Neuron (in vitro differentiated cells): Measurements from ENCODE around the gene RSL24D1.
"Not testable (repeated sequence)": the region's sequence is repeated elsewhere in the genome, so short reads cannot be mapped to it uniquely, and the experiment has no call there.

Experiments
- H2AFZ ChIP-seq: one replicate; pipeline ENCODE4 v1.6.1; 2013; ENCODE audit warnings: low read depth, mild to moderate bottlenecking, inconsistent platforms, low read length, moderate library complexity
- H3K27me3 ChIP-seq: one replicate; pipeline ENCODE4 v1.6.1; 2013; ENCODE audit warnings: low read length; ENCODE audit not compliant: insufficient read depth
- H3K36me3 ChIP-seq: one replicate; pipeline ENCODE4 v1.6.1; 2013; ENCODE audit warnings: low read length; ENCODE audit not compliant: insufficient read depth
- H3K4me1 ChIP-seq: one replicate; pipeline ENCODE4 v1.6.1; 2013; ENCODE audit warnings: low read length; ENCODE audit not compliant: insufficient read depth
- H3K4me3 ChIP-seq: 2 replicates; pipeline ENCODE4 v1.5.1; 2013; ENCODE audit warnings: mild to moderate bottlenecking, low read length, moderate library complexity
- H3K9me3 ChIP-seq: one replicate; pipeline ENCODE4 v1.6.1; 2013; ENCODE audit warnings: low read length

RSL24D1 gene

DNA sequence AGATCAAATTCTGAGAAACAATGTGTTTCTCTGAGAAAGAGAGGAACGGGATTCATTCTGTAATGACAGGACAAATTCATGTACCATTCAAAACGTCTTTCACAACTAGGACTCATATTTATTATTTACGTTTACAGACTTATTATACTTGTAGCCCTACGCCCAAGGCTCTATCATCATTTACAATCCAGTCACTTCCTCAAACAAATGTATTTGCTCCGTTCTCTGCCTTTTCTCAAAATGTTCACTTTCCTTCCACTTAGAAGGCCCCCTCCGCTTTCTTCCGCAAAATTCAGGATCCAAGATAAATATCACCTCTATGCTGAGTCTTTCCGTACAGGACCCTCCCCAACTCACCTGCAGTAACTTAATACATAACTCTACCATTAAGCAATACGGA lies 745 bp downstream of the RSL24D1 start:
- Histone ChIP-seq H3K36me3 (peaks cover 19% of the 10 kb centered on the region), H3K27me3 (no peaks in the 10 kb centered on the region), H2AFZ (peak overlapping the region; percentile 28), H3K4me3 (peak overlapping the region; percentile 80), H3K9me3 (no peaks in the 10 kb centered on the region), H3K4me1 (peaks cover 13% of the 10 kb centered on the region)

DNA sequence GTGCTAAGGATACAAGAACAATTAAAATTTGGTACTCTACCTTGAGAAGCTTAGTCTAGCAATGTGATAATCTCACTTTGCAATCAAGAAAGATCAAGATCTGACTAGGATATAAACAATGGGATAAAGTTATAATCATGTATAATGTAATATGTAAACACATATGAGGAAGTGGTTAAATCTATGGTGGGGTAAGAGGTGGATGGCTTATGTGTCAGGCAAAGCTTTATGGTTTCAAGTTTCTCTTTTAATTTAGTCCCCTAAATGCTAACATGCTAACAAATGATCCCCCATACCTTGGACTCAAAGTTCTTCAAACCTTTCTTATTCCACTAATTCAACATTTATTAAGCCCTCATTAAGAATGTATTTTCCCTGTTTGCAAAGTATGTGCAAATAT lies 2.5 kb downstream of the RSL24D1 start:
- H3K4me3 ChIP-seq: peak overlapping the region; percentile 80
- H3K27me3 ChIP-seq: no peaks in the 10 kb centered on the region
- peaks cover 34% of the 10 kb centered on the region for H3K36me3 ChIP-seq
- no peaks in the 10 kb centered on the region for H3K9me3 ChIP-seq
- H3K4me1 ChIP-seq: peaks cover 13% of the 10 kb centered on the region
- H2AFZ ChIP-seq: no peak overlapping the region

DNA sequence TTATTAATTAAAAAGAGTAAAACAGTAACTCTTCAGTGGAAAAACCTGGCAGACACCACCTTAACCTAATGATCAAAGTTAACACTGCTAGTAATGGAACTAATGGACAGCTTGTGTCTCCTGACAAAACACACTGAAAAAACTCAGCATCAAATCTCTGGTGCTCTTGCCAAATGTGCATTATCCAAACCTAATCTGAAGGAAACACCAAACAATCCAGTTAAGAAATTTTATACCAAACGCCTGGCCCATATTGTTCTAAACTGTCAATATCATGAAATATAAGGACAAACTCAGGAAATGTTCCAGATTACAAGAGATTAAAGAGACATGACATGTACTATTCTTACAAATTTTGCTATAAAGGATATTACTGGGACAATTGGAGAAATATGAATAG lies 10.4 kb downstream of the RSL24D1 start:
- H3K36me3 ChIP-seq: peaks cover 78% of the 10 kb centered on the region
- no peak overlapping the region for H2AFZ ChIP-seq
- no peaks in the 10 kb centered on the region for H3K4me1 ChIP-seq
- H3K4me3 ChIP-seq: no peak overlapping the region
- no peaks in the 10 kb centered on the region for H3K27me3 ChIP-seq
- H3K9me3 ChIP-seq: no peaks in the 10 kb centered on the region

DNA sequence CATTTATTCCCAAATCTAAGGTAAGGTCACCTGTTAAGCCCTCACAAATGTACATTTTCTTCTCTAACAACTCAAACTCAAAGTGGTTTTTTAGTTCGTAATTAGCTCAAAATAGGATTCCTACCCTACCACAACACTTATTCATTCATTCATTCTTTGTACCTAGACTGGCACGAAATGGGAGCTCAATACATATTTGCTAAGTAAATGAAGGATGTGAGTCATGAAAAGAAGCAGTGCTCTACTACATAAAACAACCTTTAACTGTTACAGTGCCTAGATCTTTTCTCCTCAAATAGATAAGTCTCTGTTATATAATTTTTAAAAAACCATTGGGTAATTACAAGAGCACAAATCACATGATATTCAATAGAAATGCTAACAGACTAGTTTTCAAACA lies 13.1 kb downstream of the RSL24D1 start:
- Histone ChIP-seq H3K36me3 (peaks cover 80% of the 10 kb centered on the region), H3K4me3 (no peak overlapping the region), H3K27me3 (no peaks in the 10 kb centered on the region), H3K9me3 (no peaks in the 10 kb centered on the region), H3K4me1 (no peaks in the 10 kb centered on the region), H2AFZ (no peak overlapping the region)

DNA sequence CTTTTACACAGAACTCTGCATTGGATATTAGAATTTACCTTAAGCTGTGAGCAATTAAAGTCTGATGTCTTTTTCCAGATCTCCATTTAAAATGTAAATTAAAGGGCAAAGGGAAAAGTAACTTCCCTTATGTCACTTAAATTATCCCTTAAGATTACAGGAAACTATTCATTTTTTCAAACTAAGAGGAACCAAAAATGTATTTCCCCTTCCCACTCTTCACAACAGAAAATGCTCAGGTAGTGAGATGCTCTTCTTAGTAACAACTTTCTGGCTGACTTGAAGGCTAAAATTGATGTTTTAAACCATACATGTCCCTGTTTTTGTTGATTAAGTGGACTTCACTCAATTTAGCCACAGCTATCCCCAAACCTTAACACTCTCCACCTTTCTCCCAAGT lies 17.6 kb downstream of the RSL24D1 start:
- H3K9me3 ChIP-seq: no peaks in the 10 kb centered on the region
- peaks cover 52% of the 10 kb centered on the region for H3K36me3 ChIP-seq

DNA sequence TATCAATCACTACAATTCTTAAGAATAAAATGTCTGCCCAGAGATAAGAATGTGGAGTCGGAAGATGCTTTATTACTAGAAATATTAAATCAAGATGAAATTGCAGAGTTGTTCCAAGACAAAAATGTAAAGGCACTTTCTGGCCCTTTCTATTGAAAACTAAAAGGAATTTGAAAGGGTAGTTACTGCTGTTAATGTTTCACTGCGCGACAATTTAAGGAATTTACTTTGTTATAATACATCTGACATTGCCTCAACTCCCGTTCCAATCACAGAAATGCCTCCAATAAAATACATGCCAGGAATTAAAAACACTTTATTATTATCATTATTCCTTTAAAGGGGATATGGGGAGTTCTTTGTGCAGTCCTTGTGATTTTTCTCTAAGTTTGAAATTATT lies 26.4 kb downstream of the RSL24D1 start:
- no peaks in the 10 kb centered on the region for H3K27me3 ChIP-seq
- H3K36me3 ChIP-seq: no peaks in the 10 kb centered on the region
- no peaks in the 10 kb centered on the region for H3K4me1 ChIP-seq
- no peak overlapping the region for H2AFZ ChIP-seq
- H3K9me3 ChIP-seq: no peaks in the 10 kb centered on the region
- H3K4me3 ChIP-seq: no peak overlapping the region

More for the DNA sequence above, 17.6 kb downstream of the RSL24D1 start:
- Histone ChIP-seq H3K27me3 (no peaks in the 10 kb centered on the region), H3K4me1 (no peaks in the 10 kb centered on the region), H3K4me3 (no peak overlapping the region), H2AFZ (no peak overlapping the region)

DNA sequence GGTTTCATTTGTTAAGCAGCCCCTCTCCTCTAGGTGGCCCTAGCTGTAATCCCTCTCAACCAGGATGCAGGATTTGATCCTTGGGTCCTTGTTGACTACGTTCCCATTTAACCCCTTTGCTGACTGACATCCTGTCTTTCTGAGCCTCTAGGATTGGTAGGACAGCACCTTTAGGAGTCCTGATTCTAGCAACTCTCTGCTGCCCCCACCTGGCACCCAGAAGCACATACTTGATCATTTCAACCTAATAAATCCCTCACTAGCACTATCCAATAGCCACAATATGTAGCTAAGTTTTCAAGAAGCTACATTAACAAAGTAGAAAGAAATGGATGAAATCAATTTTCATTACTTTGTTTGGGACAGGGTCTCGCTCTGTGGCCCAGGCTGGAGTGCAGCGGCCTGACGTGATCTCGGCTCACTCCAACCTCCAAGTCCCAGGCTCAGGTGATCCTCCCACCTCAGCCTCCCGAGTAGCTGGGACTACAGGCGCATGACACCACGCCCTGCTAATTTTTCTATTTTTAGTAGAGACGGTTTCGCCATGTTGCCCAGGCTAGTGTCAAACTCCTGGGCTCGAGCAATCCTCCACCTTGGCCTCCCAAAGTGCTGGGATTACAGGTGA lies 28.3 kb downstream of the RSL24D1 start:
- Histone ChIP-seq H3K9me3 (no peaks in the 10 kb centered on the region), H2AFZ (no peak overlapping the region), H3K4me1 (no peaks in the 10 kb centered on the region), H3K27me3 (no peaks in the 10 kb centered on the region), H3K36me3 (no peaks in the 10 kb centered on the region), H3K4me3 (no peak overlapping the region)

DNA sequence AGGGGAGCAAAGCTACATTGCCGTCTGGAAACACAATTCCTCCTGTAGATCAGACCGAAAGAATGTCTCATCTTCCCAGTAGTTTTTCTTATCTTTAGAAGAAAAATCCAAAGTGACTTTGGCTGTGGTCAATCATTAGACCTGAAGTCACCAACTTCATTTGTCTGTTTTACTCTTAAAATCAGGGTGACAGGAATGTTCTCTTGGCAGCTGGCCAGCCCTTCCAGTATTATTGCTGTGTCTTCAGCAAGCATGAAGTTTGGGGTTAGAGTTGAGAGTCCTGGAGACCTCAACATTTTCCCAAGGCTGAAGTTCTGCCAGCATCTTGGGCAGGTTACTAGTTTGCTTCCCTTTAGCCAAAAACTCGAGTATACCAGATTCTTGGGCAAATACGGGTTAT lies 32.5 kb downstream of the RSL24D1 start:
- no peaks in the 10 kb centered on the region for H3K4me1 ChIP-seq
- H2AFZ ChIP-seq: no peak overlapping the region
- no peak overlapping the region for H3K4me3 ChIP-seq
- H3K27me3 ChIP-seq: no peaks in the 10 kb centered on the region
- no peaks in the 10 kb centered on the region for H3K9me3 ChIP-seq
- no peaks in the 10 kb centered on the region for H3K36me3 ChIP-seq

DNA sequence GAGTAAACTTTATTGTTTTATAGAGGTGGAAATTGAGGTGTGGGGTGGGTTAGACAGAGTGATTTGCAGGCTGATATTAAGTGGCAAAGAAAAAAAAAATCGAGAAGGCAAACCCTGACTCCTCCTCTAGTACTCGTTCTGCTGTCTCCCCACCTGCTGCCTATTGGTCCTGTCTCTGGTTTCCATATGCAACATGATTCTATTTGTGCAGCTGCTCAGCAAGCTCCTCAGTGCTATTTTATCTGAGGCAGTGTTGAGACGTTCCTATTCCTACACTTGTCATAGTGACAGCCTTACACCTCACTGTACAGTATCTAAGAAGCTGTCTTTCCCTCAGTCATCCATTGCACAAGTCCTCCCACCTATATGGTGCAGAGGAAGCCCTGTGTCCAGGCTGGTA lies 45.1 kb downstream of the RSL24D1 start:
- no peaks in the 10 kb centered on the region for H3K4me1 ChIP-seq
- no peak overlapping the region for H2AFZ ChIP-seq
- H3K4me3 ChIP-seq: no peak overlapping the region
- H3K36me3 ChIP-seq: no peaks in the 10 kb centered on the region
- H3K9me3 ChIP-seq: no peaks in the 10 kb centered on the region
- no peaks in the 10 kb centered on the region for H3K27me3 ChIP-seq

DNA sequence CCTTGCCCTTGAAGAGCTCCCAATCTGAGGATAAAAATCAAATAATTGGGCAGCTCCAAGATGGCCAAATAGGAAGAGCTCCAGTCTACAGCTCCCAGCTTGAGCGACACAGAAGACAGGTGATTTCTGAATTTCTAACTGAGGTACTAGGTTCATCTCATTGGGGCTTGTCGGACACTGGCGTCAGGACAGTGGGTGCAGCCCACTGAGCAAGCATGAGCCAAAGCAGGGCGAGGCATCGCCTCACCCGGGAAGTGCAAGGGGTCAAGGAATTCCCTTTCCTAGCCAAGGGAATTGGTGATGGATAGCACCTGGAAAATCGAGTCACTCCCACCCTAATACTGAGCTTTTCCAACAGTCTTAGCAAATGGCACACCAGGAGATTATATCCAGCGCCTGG lies 53.6 kb downstream of the RSL24D1 start:
- not testable (repeated sequence) for H3K9me3 ChIP-seq, H3K36me3 ChIP-seq, H3K4me1 ChIP-seq, H3K27me3 ChIP-seq, H2AFZ ChIP-seq, H3K4me3 ChIP-seq

DNA sequence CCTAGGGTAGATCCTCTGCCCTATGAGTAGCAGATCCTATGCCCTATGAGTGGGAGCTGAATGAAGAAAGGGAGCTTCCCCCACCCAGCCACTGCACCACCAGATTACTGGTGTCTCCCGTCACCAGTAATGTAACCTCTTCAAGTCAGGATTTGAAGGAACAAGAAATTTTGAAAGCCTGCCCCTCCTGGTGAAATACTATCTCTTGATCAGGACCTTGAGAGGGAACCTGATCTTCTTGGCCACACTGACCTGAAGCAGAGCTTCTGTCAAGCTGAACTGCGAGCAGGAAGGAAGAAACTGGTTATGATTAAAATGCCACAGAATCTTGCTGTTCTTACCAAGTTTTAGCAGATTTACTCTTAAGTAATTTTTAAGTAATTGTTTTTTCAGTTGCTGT lies 62.8 kb downstream of the RSL24D1 start:
- Histone ChIP-seq H3K4me3 (no peak overlapping the region), H3K4me1 (no peaks in the 10 kb centered on the region), H3K27me3 (no peaks in the 10 kb centered on the region), H3K36me3 (no peaks in the 10 kb centered on the region), H2AFZ (no peak overlapping the region), H3K9me3 (peaks cover 3% of the 10 kb centered on the region)

DNA sequence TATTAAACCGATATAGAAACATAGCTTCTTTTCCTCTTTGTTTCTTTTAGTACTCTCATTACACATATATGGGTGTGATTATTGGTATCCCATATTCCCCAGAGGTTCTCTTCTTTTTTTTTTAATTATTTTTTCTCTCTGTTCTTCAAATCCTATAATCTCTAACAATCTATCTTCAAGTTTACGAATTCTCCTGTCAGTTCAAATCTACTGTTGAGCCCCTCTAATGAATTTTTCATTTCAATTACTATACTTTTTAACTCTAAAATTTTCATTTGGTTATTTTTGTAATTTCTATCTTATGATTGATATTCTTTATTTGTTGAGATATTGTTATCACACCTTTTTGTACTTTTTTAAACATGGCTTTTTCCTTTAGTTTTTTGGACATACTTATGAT lies 64.1 kb downstream of the RSL24D1 start:
- no peaks in the 10 kb centered on the region for H3K27me3 ChIP-seq
- H2AFZ ChIP-seq: no peak overlapping the region
- peaks cover 3% of the 10 kb centered on the region for H3K9me3 ChIP-seq

More for the DNA sequence above, 64.1 kb downstream of the RSL24D1 start:
- no peaks in the 10 kb centered on the region for H3K4me1 ChIP-seq
- no peak overlapping the region for H3K4me3 ChIP-seq
- no peaks in the 10 kb centered on the region for H3K36me3 ChIP-seq
